HG02678 (cell line): ENCODE data around the gene RGS6.

Experiments
- ATAC-seq: cut with Tn5 transposase; IDR thresholded peaks from one replicate; pipeline ENCODE4 v1.9.1; 2021; ENCODE audit warnings: mild to moderate bottlenecking, moderate library complexity; ENCODE audit not compliant: unreplicated experiment

The RGS6 gene

DNA sequence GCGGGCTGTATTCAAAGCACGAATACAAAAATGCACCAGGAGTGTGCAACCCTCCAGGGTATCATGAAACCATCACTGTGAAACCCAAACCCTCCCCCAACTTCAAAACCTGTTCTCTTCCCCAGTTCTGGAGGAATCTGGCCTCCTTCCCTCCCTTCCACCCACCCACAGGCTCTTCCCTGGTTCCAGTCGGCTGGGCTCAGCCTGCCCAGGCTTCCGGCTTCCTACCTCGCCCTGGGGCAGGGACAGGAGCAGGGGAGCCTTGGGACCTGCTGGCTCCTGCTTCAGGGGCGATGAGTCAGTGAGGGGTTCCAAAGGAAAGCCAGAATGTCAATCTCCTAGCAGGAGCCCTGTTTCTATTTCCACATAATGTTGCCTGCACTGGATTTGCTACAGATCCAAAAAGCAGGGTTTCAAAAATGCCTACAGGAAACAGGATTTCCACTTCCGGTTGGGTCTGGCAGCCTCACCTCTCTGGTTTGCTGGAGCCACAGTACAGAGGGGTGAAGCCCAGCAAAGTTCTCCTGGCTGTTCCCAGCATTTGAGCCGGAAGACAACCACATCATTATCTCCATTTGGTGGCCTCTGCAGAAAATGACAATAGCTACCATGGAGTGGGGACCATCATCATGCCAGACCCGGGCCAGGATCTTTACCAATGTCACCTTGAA, 683.4 kb downstream of the RGS6 start:
- ATAC-seq: no peak
